ENCODE results near the gene INKA2. TPM values are rescaled to one million over a fixed set of nuclear protein-coding genes. Genes with fewer than 3 reads are reported as not detected.

Gene INKA2
- total and polyA plus RNA-seq, 2 experiments from 2014 or later: 1.8 to 3.2 TPM

GRCh38 chr1:111734426-111734825 lies 4.8 kb downstream of the INKA2 start:
- Histone ChIP-seq H4K20me1 (ENCODE audit: insufficient read depth, poor library complexity, severe bottlenecking) (peaks cover 4% of the 10 kb centered on the region), H3K27ac (no peak overlapping the region), H3K79me2 (peaks cover 5% of the 10 kb centered on the region), H3K9me3 (ENCODE audit: low read depth) (no peaks in the 10 kb centered on the region), H3K27me3 (peaks cover 5% of the 10 kb centered on the region), H3K4me1 (ENCODE audit: insufficient read depth) (peaks cover 22% of the 10 kb centered on the region), H2AFZ (no peak overlapping the region), H3K36me3 (replicated peaks; ENCODE audit: insufficient read depth, low read depth) (no peaks in the 10 kb centered on the region), H3K4me2 (no peak overlapping the region), H3K9me2 (replicated peaks; ENCODE audit: insufficient read depth) (no peaks in the 10 kb centered on the region), H3K4me3 (no peak overlapping the region)
- TF ChIP-seq CTCF (IDR thresholded peaks at IDR 0.05; ENCODE audit: poor library complexity) (no peak), EZH2phosphoT487 (IDR thresholded peaks at IDR 0.05; ENCODE audit: low read depth, severe bottlenecking, unreplicated experiment) (no peak), EZH2 (IDR thresholded peaks at IDR 0.05; ENCODE audit: borderline replicate concordance) (no peak)
- DNase-seq (ENCODE audit: low spot score): no peak
- 95% methylated on average over 3 of the region's 3 CpGs for WGBS (ENCODE audit: low lambda C conversion rate, missing lambda C conversion rate)

GRCh38 chr1:111733992-111734341 lies 5.2 kb downstream of the INKA2 start:
- Histone ChIP-seq H3K9me3 (ENCODE audit: low read depth) (no peaks in the 10 kb centered on the region), H3K27ac (peak overlapping the region; percentile 60), H3K4me1 (ENCODE audit: insufficient read depth) (peaks cover 22% of the 10 kb centered on the region), H3K27me3 (peaks cover 5% of the 10 kb centered on the region), H4K20me1 (ENCODE audit: insufficient read depth, poor library complexity, severe bottlenecking) (peaks cover 4% of the 10 kb centered on the region), H3K4me3 (no peak overlapping the region), H3K4me2 (no peak overlapping the region), H3K9me2 (replicated peaks; ENCODE audit: insufficient read depth) (no peaks in the 10 kb centered on the region), H2AFZ (no peak overlapping the region), H3K79me2 (peaks cover 5% of the 10 kb centered on the region), H3K36me3 (replicated peaks; ENCODE audit: insufficient read depth, low read depth) (no peaks in the 10 kb centered on the region)
- DNase-seq (ENCODE audit: low spot score): no peak
- 96% methylated on average over 5 of the region's 5 CpGs for WGBS (ENCODE audit: low lambda C conversion rate, missing lambda C conversion rate)
- TF ChIP-seq EZH2 (IDR thresholded peaks at IDR 0.05; ENCODE audit: borderline replicate concordance) (no peak), EZH2phosphoT487 (IDR thresholded peaks at IDR 0.05; ENCODE audit: low read depth, severe bottlenecking, unreplicated experiment) (no peak)

- WGBS (ENCODE audit: low lambda C conversion rate, missing lambda C conversion rate): 68% methylated on average over 9 of the region's 9 CpGs
- Histone ChIP-seq H2AFZ (no peak overlapping the region), H3K9me3 (ENCODE audit: low read depth) (no peaks in the 10 kb centered on the region), H3K9me2 (replicated peaks; ENCODE audit: insufficient read depth) (no peaks in the 10 kb centered on the region), H4K20me1 (ENCODE audit: insufficient read depth, poor library complexity, severe bottlenecking) (peaks cover 4% of the 10 kb centered on the region), H3K27ac (peak overlapping the region; percentile 60), H3K4me2 (no peak overlapping the region), H3K4me1 (ENCODE audit: insufficient read depth) (peaks cover 22% of the 10 kb centered on the region), H3K36me3 (replicated peaks; ENCODE audit: insufficient read depth, low read depth) (no peaks in the 10 kb centered on the region), H3K27me3 (peaks cover 5% of the 10 kb centered on the region), H3K4me3 (no peak overlapping the region), H3K79me2 (peaks cover 5% of the 10 kb centered on the region)
- DNase-seq (ENCODE audit: low spot score): peak; percentile 47
- no peak for TF ChIP-seq EZH2 (IDR thresholded peaks at IDR 0.05; ENCODE audit: borderline replicate concordance)
- no peak for TF ChIP-seq EZH2phosphoT487 (IDR thresholded peaks at IDR 0.05; ENCODE audit: low read depth, severe bottlenecking, unreplicated experiment)
- TF ChIP-seq CTCF (IDR thresholded peaks at IDR 0.05; ENCODE audit: poor library complexity): no peak
These were observed 5.8 kb downstream of the INKA2 start for GRCh38 chr1:111733183-111733991.

- H3K4me3 ChIP-seq: no peak overlapping the region
- peaks cover under 1% of the 10 kb centered on the region for H4K20me1 ChIP-seq (ENCODE audit: insufficient read depth, poor library complexity, severe bottlenecking)
- H3K79me2 ChIP-seq: peaks cover 2% of the 10 kb centered on the region
- no peaks in the 10 kb centered on the region for H3K9me2 ChIP-seq (replicated peaks; ENCODE audit: insufficient read depth)
- no peak overlapping the region for H2AFZ ChIP-seq
- TF ChIP-seq EZH2 (IDR thresholded peaks at IDR 0.05; ENCODE audit: borderline replicate concordance): no peak
- TF ChIP-seq EZH2phosphoT487 (IDR thresholded peaks at IDR 0.05; ENCODE audit: low read depth, severe bottlenecking, unreplicated experiment): no peak
- no peak for TF ChIP-seq CTCF (IDR thresholded peaks at IDR 0.05; ENCODE audit: poor library complexity)
- H3K36me3 ChIP-seq (replicated peaks; ENCODE audit: insufficient read depth, low read depth): no peaks in the 10 kb centered on the region
- H3K4me2 ChIP-seq: no peak overlapping the region
- H3K4me1 ChIP-seq (ENCODE audit: insufficient read depth): peaks cover 16% of the 10 kb centered on the region
- no peak for DNase-seq (ENCODE audit: low spot score)
- 96% methylated on average over 7 of the region's 7 CpGs for WGBS (ENCODE audit: low lambda C conversion rate, missing lambda C conversion rate)
- no peaks in the 10 kb centered on the region for H3K9me3 ChIP-seq (ENCODE audit: low read depth)
- peak overlapping the region; percentile 60 for H3K27ac ChIP-seq
- H3K27me3 ChIP-seq: peaks cover 5% of the 10 kb centered on the region
These were observed 6.5 kb downstream of the INKA2 start for GRCh38 chr1:111732718-111733117.
